Caco-2 (cell line): ENCODE measurements around the gene CCNA1. TPM values are rescaled to one million over a fixed set of nuclear protein-coding genes. Genes with fewer than 3 reads are reported as not detected.

Experiments
- BruUV-seq: library from RNA; stranded (reverse); fragments of 400-500 nt; replicated peaks from 2 replicates; lab custom pipeline; 2021; lab: Mats Ljungman, UMichigan
- CTCF ChIA-PET: fragments of 300-600 bp; sonication (Branson Sonifier 250); formaldehyde crosslinking; loops from one replicate; lab custom pipeline; 2022; ENCODE audit warnings: antibody characterized with exemption; lab: Charles Lee
- POLR2A ChIA-PET: fragments of 300-600 bp; sonication (Branson Sonifier 250); formaldehyde crosslinking; loops from one replicate; lab custom pipeline; 2022; ENCODE audit warnings: antibody characterized with exemption; lab: Charles Lee
- DNase-seq, 2 experiments: peaks; one replicate each; pipeline versions ENCODE4 v3.0.0 to v3.0.0-alpha.2; 2020 to 2022
- H3K27me3 ChIP-seq: replicated peaks from 2 replicates; pipeline ENCODE4 v1.6.0; 2011; ENCODE audit warnings: low read length; ENCODE audit not compliant: control insufficient read depth, insufficient read depth
- H3K36me3 ChIP-seq: 2 replicates; pipeline ENCODE4 v1.5.1; 2011; ENCODE audit warnings: low read length; ENCODE audit not compliant: control insufficient read depth, insufficient read depth
- H3K4me1 ChIP-seq: fragments of 250-450 bp; sonication (Bioruptor Pico); 2 replicates; pipeline ENCODE4 v1.5.1; 2020; ENCODE audit warnings: mild to moderate bottlenecking
- H3K4me3 ChIP-seq: 2 replicates; pipeline ENCODE4 v1.5.1; 2011; ENCODE audit warnings: low read depth, mild to moderate bottlenecking, control low read depth, low read length
- H3K9me3 ChIP-seq: fragments of 250-450 bp; sonication (Bioruptor Pico); 2 replicates; pipeline ENCODE4 v1.5.1; 2020; ENCODE audit warnings: mild to moderate bottlenecking, moderate library complexity
- H3K27ac Mint-ChIP-seq: one replicate; pipeline ENCODE4 v1.8.0; 2022; ENCODE audit warnings: mixed read lengths; ENCODE audit not compliant: unreplicated experiment
- H3K27me3 Mint-ChIP-seq: one replicate; pipeline ENCODE4 v1.8.0; 2022; ENCODE audit warnings: mixed read lengths; ENCODE audit not compliant: insufficient read depth, unreplicated experiment
- H3K36me3 Mint-ChIP-seq: one replicate; pipeline ENCODE4 v1.8.0; 2022; ENCODE audit warnings: mild to moderate bottlenecking, mixed read lengths; ENCODE audit not compliant: insufficient read depth, unreplicated experiment
- H3K4me1 Mint-ChIP-seq: one replicate; pipeline ENCODE4 v1.8.0; 2022; ENCODE audit warnings: low read depth, mixed read lengths; ENCODE audit not compliant: unreplicated experiment
- H3K4me3 Mint-ChIP-seq: one replicate; pipeline ENCODE4 v1.8.0; 2022; ENCODE audit warnings: mild to moderate bottlenecking, moderate library complexity, mixed read lengths; ENCODE audit not compliant: unreplicated experiment
- H3K9me3 Mint-ChIP-seq: one replicate; pipeline ENCODE4 v1.8.0; 2022; ENCODE audit warnings: mixed read lengths; ENCODE audit not compliant: unreplicated experiment
- intact Hi-C: fragments of 100-400 bp; cut with micrococcal nuclease; formaldehyde crosslinking; loops from one replicate; pipeline ENCODE4 v1.10.0; 2022; ENCODE audit not compliant: unreplicated experiment
- total RNA-seq: library from RNA; stranded (reverse); gene quantifications from 2 replicates; pipeline ENCODE4 v1.2.3, GENCODE V29; 2022
- TF ChIP-seq, protein P1 (sequence below), 2 experiments: fragments of 200-600 bp in 1 of 2; IDR thresholded peaks; 1 replicate in 1 of 2; 2 replicates in 1 of 2; pipeline versions ENCODE4 v1.5.1 to v1.8.0; 2011 to 2022; ENCODE audit warnings: antibody characterized with exemption in 1 of 2, control low read depth in 1 of 2, inconsistent platforms in 1 of 2, low read depth in 1 of 2, low read length in 1 of 2, mild to moderate bottlenecking in 1 of 2, moderate library complexity in 1 of 2; ENCODE audit not compliant: insufficient read depth in 1 of 2, severe bottlenecking in 1 of 2, unreplicated experiment in 1 of 2

The CCNA1 gene
- total RNA-seq, 1 experiment from 2014 or later: not detected

DNA sequence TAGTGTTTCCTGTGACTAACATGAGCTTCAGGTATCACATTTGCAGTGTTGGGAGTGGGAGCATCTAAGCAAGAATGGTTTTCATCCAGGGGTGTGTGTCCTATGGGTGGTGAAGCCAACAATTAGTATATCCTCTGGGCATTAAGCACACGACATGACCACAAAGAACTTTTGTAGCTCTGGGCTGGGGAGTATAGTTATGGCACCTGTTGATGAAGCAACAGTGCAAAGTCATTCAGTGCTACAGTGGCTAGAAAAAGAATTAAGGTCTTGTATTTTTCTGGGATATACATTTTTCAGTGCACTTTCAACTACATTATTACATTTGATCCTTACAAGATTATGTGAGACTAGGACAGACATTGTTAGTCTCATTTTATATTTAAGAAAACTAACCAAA, 21.8 kb downstream of the CCNA1 start:
- DNase-seq: no peak
- intact Hi-C loops: no loop called here
- BruUV-seq: no TSS peak
- Mint-ChIP-seq H3K36me3 (no peaks in the 10 kb centered on the region), H3K27ac (no peak overlapping the region), H3K4me3 (no peak overlapping the region), H3K4me1 (no peaks in the 10 kb centered on the region), H3K27me3 (peaks cover 11% of the 10 kb centered on the region), H3K9me3 (no peaks in the 10 kb centered on the region)
- POLR2A ChIA-PET: no interaction called here
- CTCF ChIA-PET: interaction anchor here (1.2 to 1.4 kb wide), 2 partner anchors 171 to 282 kb away, joined by 5 to 16 read pairs; no protein-coding TSS in a partner anchor
- H3K4me3 ChIP-seq: no peak overlapping the region
- H3K36me3 ChIP-seq: no peaks in the 10 kb centered on the region
- H3K27me3 ChIP-seq: no peaks in the 10 kb centered on the region
- TF ChIP-seq, protein P1, sequence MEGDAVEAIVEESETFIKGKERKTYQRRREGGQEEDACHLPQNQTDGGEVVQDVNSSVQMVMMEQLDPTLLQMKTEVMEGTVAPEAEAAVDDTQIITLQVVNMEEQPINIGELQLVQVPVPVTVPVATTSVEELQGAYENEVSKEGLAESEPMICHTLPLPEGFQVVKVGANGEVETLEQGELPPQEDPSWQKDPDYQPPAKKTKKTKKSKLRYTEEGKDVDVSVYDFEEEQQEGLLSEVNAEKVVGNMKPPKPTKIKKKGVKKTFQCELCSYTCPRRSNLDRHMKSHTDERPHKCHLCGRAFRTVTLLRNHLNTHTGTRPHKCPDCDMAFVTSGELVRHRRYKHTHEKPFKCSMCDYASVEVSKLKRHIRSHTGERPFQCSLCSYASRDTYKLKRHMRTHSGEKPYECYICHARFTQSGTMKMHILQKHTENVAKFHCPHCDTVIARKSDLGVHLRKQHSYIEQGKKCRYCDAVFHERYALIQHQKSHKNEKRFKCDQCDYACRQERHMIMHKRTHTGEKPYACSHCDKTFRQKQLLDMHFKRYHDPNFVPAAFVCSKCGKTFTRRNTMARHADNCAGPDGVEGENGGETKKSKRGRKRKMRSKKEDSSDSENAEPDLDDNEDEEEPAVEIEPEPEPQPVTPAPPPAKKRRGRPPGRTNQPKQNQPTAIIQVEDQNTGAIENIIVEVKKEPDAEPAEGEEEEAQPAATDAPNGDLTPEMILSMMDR (IDR thresholded peaks at IDR 0.05; ENCODE audit: insufficient read depth in 1 of 2, low read depth in 1 of 2, low read length in 1 of 2, severe bottlenecking in 1 of 2, unreplicated experiment in 1 of 2): no peak
- no peaks in the 10 kb centered on the region for H3K9me3 ChIP-seq
- H3K4me1 ChIP-seq: no peaks in the 10 kb centered on the region

GRCh38 chr13:36454987-36455386, 22.7 kb downstream of the CCNA1 start:
- intact Hi-C loops: no loop called here
- no peak overlapping the region for H3K4me3 ChIP-seq
- no peaks in the 10 kb centered on the region for H3K27me3 ChIP-seq
- H3K4me1 ChIP-seq: no peaks in the 10 kb centered on the region
- CTCF ChIA-PET: no interaction called here
- Mint-ChIP-seq H3K36me3 (no peaks in the 10 kb centered on the region), H3K9me3 (no peaks in the 10 kb centered on the region), H3K4me1 (no peaks in the 10 kb centered on the region), H3K4me3 (no peak overlapping the region), H3K27ac (no peak overlapping the region), H3K27me3 (peaks cover 11% of the 10 kb centered on the region)
- no peak for DNase-seq
- BruUV-seq: no TSS peak
- H3K9me3 ChIP-seq: no peaks in the 10 kb centered on the region
- TF ChIP-seq, protein P1 (IDR thresholded peaks at IDR 0.05; ENCODE audit: insufficient read depth in 1 of 2, low read depth in 1 of 2, low read length in 1 of 2, severe bottlenecking in 1 of 2, unreplicated experiment in 1 of 2): no peak
- POLR2A ChIA-PET: no interaction called here
- H3K36me3 ChIP-seq: no peaks in the 10 kb centered on the region

DNA sequence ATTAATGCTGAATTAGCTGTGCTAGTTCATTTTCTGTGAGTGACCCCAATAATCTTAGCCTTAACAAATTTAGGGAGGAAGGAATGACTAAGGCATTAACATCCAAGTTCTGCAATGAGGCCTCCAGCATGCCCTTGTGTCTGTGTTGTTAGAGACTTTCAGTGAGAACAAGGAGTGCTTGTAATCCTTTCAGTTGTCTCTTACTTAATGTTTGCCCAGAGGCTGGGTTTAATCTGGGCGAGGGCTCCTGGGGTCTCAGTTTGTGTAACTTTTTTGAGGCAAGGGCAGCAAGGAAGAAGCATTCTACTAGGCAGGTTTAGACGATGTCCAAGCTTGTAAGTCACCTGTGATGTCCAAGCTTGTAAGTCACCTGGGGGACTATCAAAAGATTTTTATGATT, 24.3 kb downstream of the CCNA1 start:
- intact Hi-C loops: no loop called here
- H3K36me3 ChIP-seq: no peaks in the 10 kb centered on the region
- ChIA-PET POLR2A (no interaction called here), CTCF (no interaction called here)
- Mint-ChIP-seq H3K27me3 (peaks cover 4% of the 10 kb centered on the region), H3K4me1 (no peaks in the 10 kb centered on the region), H3K9me3 (no peaks in the 10 kb centered on the region), H3K4me3 (no peak overlapping the region), H3K36me3 (no peaks in the 10 kb centered on the region), H3K27ac (no peak overlapping the region)
- no peaks in the 10 kb centered on the region for H3K4me1 ChIP-seq
- BruUV-seq: no TSS peak
- DNase-seq: no peak
- TF ChIP-seq, protein P1 (IDR thresholded peaks at IDR 0.05; ENCODE audit: insufficient read depth in 1 of 2, low read depth in 1 of 2, low read length in 1 of 2, severe bottlenecking in 1 of 2, unreplicated experiment in 1 of 2): no peak
- H3K27me3 ChIP-seq: no peaks in the 10 kb centered on the region
- H3K9me3 ChIP-seq: no peaks in the 10 kb centered on the region
- no peak overlapping the region for H3K4me3 ChIP-seq
